Ishikawa (cell line): ENCODE data around the gene PNMA6F.

Experiments used
- CEBPB ChIP-seq: IDR thresholded peaks from 2 replicates; pipeline ENCODE4 v1.6.1; 2012
- CREB1 ChIP-seq: IDR thresholded peaks from 2 replicates; pipeline ENCODE4 v1.6.1; 2012; ENCODE audit warnings: low read depth
- EGR1 ChIP-seq: IDR thresholded peaks from 2 replicates; pipeline ENCODE4 v1.6.1; 2012
- EP300 ChIP-seq: IDR thresholded peaks from 2 replicates; pipeline ENCODE4 v1.6.1; 2012; ENCODE audit warnings: borderline replicate concordance
- FOXM1 ChIP-seq: IDR thresholded peaks from 2 replicates; pipeline ENCODE4 v1.6.1; 2012; ENCODE audit warnings: low read depth, borderline replicate concordance
- MAX ChIP-seq: IDR thresholded peaks from 2 replicates; pipeline ENCODE4 v1.6.1; 2012
- NFIC ChIP-seq: IDR thresholded peaks from 2 replicates; pipeline ENCODE4 v1.6.1; 2012
- RAD21 ChIP-seq: IDR thresholded peaks from 2 replicates; pipeline ENCODE4 v1.6.1; 2012; ENCODE audit warnings: low read depth
- REST ChIP-seq: IDR thresholded peaks from 2 replicates; pipeline ENCODE4 v1.6.1; 2012; ENCODE audit warnings: low read depth, mild to moderate bottlenecking
- TAF1 ChIP-seq: IDR thresholded peaks from 2 replicates; pipeline ENCODE4 v1.6.1; 2012; ENCODE audit warnings: low read depth, mild to moderate bottlenecking
- TCF12 ChIP-seq: IDR thresholded peaks from 2 replicates; pipeline ENCODE4 v1.6.1; 2012; ENCODE audit warnings: low read depth
- TEAD4 ChIP-seq: IDR thresholded peaks from 2 replicates; pipeline ENCODE4 v1.6.1; 2012
- USF1 ChIP-seq: IDR thresholded peaks from 2 replicates; pipeline ENCODE4 v1.6.1; 2012
- YY1 ChIP-seq: IDR thresholded peaks from 2 replicates; pipeline ENCODE4 v1.6.1; 2012; ENCODE audit warnings: low read depth
- ZBTB7A ChIP-seq: IDR thresholded peaks from 2 replicates; pipeline ENCODE4 v1.6.1; 2012; ENCODE audit warnings: low read depth

The PNMA6F gene

GRCh38 chrX:153361781-153362397 lies 40.3 kb upstream of the PNMA6F start:
- TF ChIP-seq CEBPB (no peak), FOXM1 (no peak), NFIC (no peak)

GRCh38 chrX:153357877-153358276 lies 36.3 kb upstream of the PNMA6F start:
- TF ChIP-seq USF1 (no peak), CREB1 (no peak), NFIC (no peak), MAX (no peak), REST (no peak), EP300 (no peak), FOXM1 (no peak), EGR1 (no peak), CEBPB (no peak), RAD21 (no peak), TAF1 (no peak), TEAD4 (no peak), YY1 (no peak), ZBTB7A (no peak), TCF12 (no peak)

DNA sequence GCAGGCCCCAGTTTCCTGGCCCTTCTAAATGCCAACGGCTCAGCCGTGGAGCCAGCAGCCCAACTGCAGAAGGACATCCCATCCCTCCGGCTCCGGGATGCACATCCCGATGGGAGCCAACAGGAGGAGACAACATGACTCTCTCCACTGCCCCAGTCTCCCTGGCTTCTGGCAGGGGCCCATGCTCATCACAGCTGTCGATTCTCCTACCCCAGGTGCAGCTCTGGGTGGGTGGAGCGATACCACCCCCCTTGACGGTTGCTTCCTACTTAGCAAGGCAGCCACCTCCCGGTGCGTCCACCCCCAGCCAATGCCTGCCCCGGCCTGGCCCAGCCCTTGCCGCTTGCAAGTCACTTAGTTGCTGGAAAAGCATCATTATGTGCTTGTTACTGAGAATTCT lies 31.8 kb upstream of the PNMA6F start:
- no peak for TF ChIP-seq FOXM1

DNA sequence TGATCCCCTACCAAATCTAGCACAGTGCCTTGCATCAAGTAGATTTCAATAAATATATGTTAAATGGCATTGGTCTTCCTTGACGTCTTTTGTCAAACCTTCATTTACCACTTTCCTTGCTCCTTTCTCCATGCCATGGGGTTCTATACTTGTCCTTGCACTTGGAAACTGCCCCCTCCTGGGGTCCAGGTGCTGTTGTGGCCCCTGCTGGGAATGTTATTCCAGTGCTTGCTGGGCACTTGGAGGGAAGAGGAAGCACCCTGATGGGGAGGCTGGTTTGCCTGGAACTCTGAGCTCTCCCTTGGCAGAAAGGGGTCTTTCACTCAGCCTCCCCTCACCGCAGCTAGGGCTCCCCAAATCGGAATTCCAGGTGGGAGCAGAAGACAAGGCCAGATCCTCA lies 31.3 kb upstream of the PNMA6F start:
- TF ChIP-seq TEAD4: no peak
- no peak for TF ChIP-seq TAF1
- TF ChIP-seq MAX: no peak
- no peak for TF ChIP-seq RAD21
- no peak for TF ChIP-seq REST
- no peak for TF ChIP-seq YY1
- no peak for TF ChIP-seq CREB1
- TF ChIP-seq CEBPB: no peak
- TF ChIP-seq FOXM1: no peak
- TF ChIP-seq USF1: no peak
- no peak for TF ChIP-seq EGR1
- no peak for TF ChIP-seq EP300
- TF ChIP-seq ZBTB7A: no peak
- TF ChIP-seq TCF12: no peak
- TF ChIP-seq NFIC: no peak

- TF ChIP-seq CREB1: no peak
- TF ChIP-seq ZBTB7A: no peak
- no peak for TF ChIP-seq FOXM1
- TF ChIP-seq EP300: no peak
- TF ChIP-seq EGR1: no peak
- no peak for TF ChIP-seq TAF1
- no peak for TF ChIP-seq RAD21
- no peak for TF ChIP-seq CEBPB
- TF ChIP-seq TCF12: no peak
- TF ChIP-seq TEAD4: no peak
- no peak for TF ChIP-seq USF1
- TF ChIP-seq MAX: no peak
- TF ChIP-seq YY1: no peak
- no peak for TF ChIP-seq REST
- TF ChIP-seq NFIC: no peak
Observed at GRCh38 chrX:153351981-153352380, 30.4 kb upstream of the PNMA6F start.
